ENCODE data around the gene SEMA5B.

Gene SEMA5B, protein sequence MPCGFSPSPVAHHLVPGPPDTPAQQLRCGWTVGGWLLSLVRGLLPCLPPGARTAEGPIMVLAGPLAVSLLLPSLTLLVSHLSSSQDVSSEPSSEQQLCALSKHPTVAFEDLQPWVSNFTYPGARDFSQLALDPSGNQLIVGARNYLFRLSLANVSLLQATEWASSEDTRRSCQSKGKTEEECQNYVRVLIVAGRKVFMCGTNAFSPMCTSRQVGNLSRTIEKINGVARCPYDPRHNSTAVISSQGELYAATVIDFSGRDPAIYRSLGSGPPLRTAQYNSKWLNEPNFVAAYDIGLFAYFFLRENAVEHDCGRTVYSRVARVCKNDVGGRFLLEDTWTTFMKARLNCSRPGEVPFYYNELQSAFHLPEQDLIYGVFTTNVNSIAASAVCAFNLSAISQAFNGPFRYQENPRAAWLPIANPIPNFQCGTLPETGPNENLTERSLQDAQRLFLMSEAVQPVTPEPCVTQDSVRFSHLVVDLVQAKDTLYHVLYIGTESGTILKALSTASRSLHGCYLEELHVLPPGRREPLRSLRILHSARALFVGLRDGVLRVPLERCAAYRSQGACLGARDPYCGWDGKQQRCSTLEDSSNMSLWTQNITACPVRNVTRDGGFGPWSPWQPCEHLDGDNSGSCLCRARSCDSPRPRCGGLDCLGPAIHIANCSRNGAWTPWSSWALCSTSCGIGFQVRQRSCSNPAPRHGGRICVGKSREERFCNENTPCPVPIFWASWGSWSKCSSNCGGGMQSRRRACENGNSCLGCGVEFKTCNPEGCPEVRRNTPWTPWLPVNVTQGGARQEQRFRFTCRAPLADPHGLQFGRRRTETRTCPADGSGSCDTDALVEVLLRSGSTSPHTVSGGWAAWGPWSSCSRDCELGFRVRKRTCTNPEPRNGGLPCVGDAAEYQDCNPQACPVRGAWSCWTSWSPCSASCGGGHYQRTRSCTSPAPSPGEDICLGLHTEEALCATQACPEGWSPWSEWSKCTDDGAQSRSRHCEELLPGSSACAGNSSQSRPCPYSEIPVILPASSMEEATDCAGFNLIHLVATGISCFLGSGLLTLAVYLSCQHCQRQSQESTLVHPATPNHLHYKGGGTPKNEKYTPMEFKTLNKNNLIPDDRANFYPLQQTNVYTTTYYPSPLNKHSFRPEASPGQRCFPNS

GRCh38 chr3:123027292-123028232, at the start of gene SEMA5B:
Gene SEMA5B (minus strand): TSS chr3:123027763. CDS start chr3:122961263, 66,500 bp downstream.
- DNase-seq (ENCODE audit: low spot score), result no peak

DNA sequence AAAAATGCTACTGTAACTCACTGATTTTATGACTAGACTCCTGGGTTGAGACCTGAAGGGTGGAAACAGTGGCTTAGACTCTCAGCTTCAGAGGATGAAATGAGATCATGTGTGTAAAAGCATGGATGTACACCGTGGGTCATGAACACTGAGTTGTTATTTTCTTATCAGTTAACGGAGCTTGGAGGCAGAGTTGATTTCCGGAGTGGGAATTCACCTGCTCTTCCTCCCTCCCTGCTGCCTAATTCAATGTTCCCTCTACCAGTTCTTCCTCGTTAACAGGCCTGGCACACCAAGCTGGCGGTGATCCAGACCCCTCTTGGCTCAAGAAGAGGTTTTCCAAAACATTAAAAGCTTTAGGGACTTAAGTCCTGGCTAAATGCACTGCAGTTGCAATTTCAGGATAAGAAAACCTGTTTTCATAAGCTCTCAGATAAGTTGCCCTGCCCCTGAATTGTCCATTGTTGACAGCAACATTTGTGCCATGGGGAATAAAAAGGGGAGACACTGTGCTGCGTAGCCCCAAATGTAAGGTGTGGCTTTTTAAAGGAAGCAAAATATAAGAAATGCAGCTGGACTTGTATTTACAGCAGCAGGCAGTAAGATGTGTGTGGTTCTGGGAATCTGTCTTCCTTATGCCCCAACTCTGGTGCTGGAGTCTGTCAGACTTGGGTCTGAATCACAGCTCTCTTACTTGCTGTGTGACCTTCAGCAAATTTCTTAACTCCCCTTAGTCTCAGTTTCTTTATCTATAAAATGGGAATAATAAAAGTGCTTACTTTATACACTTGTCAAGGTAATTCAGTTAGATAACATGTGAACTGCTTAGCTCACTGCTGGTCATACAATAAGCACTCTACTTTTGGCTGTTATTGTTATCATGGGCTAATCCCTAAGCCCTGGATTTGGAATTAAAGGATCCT, 49.2 kb upstream of the SEMA5B start:
- no peak for DNase-seq (ENCODE audit: low spot score)

DNA sequence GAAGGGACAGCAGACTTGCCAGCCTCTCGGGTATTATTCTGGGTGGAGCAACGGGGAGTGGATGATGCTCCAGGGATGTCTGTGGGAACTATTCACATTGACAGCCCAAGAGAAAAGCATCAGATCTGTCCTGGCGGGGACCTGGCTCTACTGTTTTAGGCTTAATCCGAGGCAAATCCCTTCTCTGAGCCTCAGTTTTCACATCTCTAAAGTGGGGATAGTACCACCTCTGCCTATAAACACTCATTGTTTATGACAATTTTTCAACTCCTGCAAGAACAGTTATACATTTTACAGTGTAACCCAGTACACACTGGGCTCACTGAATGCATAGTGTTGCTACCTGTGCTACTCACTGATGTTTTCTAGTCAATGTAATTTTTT, 48.5 kb upstream of the SEMA5B start:
- DNase-seq (ENCODE audit: low spot score), result no peak

DNA sequence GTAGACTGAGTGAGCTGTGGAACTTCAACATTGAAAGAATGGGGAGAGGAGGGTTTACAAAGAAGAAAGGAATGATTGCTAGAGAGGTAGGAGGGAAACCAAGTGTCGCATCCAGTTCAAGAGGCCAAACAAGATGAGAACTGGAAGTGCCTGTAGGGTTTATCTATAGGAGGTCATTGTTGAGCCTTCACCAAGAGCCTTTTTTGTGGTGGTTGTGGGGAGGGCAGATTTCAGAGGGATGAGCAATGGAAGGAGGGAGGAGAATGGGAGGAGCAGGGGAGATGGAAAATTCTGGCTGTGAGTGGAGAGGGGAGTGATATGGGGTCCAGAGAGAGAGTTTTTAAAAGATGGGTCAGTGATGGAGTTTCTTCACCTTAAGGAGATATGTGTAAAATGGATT, 47.8 kb upstream of the SEMA5B start:
- DNase-seq (ENCODE audit: low spot score), result no peak

DNA sequence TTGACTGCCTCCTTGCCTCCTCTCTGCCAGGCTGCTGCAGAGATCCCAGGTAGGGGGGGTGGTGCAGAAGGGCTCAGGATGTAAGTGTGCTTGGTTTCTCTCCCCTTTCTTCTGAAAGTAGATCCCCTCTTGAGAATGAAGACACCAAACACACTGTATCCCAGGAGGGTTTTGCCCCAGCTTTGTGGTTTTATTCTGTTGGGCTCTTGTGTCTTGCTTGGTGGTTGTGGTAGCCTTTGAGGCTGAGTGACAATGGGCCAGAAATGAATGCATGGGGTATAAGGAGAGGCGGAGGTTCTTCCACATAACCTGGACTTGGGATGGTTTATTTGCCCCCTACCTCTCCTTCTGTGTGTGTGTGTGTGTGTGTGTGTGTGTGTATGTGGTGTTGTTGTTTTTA, 45.0 kb upstream of the SEMA5B start:
- DNase-seq (ENCODE audit: low spot score), result no peak

DNA sequence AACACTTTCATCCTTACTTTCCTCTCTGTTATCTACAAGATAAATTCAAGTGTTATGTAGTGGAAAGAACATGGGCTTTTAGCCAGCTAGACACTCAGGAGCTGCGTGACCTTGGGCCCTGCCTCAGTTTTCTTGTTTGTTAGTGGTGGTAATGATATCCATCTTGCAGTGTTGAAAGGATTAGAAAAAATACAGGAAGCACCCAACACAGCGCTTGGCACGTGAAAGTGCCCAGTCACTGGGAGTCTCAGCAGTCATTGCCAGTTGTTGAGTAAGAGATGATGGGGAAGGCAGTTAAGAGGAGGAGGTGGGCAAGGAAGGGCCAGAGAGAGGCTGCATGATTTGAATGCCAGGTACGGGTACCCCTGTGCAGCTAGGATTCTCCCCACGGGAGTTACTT, 44.6 kb upstream of the SEMA5B start:
- no peak for DNase-seq (ENCODE audit: low spot score)

- no peak for DNase-seq (ENCODE audit: low spot score)
Measured at GRCh38 chr3:123071581-123071980, 44.0 kb upstream of the SEMA5B start.

DNA sequence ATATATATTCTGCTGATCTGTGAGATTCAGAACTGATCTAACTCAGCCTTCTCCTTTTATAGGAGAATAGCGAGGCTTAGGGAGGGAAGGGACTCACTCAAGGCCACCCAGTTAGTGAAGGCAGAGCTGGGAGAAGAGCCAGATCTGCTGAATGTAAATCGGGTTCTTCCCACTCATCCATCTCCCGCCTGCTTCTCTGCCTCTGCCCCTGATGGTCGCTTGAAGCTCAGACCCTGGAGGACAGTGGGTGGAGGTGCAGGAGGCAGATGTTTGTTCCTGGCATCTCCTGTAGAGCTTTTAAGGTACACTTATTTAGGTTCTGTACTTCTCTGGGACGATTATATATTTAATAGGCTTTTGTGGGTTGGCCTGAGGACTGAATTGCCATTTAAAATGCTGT, 43.6 kb upstream of the SEMA5B start:
- no peak for DNase-seq (ENCODE audit: low spot score)

DNA sequence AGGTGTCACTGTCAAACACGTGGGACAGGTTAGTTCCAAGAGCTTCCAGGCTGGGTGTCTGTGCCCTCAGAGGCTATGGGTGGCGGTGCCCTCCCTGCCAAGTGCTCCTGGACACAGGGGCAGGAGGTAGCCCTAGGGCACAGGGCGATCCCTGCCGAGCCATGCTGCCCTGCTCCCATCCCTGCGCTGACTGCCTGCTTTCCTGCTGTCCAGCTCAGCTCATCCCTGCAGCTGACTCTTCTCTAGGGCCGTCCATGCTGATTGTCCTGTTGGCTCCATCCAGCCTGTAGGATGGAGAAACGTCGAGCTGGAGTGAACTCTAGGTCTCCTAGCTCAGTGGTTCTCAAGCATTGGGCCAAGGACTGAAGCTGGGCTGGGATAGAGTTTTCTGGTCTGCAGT, 42.9 kb upstream of the SEMA5B start:
- no peak for DNase-seq (ENCODE audit: low spot score)

DNA sequence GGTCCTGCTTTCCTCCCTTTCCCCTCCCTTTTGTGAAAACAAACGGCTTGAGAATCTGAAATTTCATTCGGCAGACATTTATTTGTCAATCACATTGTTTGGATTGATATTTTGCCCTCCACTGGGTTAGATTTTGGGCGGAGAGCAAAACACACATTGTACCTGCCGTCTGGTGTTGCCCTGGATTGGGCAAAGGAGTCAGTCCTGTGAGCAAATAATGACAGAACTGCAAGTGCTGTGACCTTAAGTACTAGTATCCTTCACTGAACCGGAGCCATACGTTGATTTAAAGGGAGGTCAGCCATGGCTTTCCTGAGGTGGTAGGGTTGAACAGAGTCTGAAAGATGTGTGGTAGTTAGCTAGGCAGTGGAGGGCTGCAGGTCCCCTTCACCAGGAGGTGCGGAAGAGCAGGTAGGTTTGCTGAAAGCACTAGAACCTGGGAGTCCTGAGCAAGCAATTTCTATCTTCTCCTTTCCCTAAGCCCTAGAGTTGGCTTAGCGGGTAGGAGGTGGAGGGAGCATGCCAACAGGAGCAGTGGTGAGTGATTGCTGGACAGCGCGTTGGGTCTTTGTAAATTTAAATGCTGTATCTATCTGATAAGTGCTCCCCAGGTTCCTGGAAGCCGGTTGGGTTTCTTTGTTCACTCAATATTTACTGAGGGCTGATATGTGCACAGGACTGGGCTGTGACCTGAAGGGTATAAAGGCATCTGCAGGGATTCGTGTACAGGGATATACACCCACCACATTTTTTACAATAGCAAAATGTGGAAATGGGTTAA, 41.2 kb upstream of the SEMA5B start:
- no peak for DNase-seq (ENCODE audit: low spot score)

- no peak for DNase-seq (ENCODE audit: low spot score)
Measured at GRCh38 chr3:123067689-123068600, 40.4 kb upstream of the SEMA5B start.

DNA sequence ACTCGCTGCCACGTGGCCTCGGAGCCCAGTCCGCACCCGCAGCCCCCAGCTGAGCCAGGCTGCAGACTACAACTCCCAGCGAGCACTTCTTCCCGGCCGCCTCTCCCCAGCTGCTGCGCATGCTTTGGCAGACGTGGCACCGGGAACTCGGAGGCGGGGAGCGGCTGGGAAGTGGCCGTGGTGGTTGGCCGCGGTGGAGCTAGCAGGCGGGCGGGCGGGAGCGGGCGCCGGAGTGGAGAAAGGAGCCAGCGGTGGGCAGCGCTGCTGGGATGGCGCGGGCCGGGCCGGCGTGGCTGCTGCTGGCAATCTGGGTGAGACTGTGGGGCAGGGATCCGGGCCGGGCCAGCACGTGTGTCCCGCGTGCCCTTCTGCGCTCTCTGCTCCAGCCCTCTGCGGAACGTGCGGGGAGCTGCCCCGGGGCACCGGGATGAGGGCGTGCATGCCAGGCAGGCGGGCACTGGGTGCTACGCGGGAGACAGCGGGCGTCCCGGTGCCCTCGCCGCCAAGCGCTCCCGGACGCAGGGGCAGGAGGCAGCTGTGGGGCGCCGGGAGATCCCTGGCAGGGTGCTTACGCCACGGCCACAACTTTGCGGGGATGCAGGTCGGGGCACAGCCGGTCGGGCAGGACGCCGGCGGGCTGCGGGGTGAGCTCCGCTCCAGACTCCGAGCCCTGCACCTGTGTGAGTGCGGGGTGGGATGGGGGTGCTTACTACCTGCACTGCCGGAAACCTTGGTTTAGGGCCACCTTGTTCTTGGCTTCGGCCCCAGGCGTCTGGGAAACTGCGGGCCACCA, 39.5 kb upstream of the SEMA5B start, which contains the start of gene PDIA5:
Gene PDIA5 (plus strand): TSS at position 130 of the 793 bp plus-strand sequence. CDS start 140 bp downstream, at position 270.
- peak; percentile 83 for DNase-seq (ENCODE audit: low spot score)

DNA sequence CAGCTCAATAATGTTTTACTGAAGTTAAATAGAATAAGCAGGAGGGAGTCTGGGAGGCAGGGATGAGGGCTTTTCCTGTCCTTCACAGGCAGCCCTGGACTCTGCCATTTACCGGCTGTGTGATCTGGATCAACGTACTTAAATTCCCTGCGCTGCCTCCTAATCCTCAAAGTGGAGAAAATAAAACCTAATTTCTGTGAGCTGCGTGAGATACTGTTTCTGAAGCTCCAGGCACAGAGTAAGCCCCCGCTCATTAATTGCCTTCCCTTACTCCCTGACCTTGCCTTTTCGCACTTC, 39.0 kb upstream of the SEMA5B start:
- DNase-seq (ENCODE audit: low spot score), result no peak

DNA sequence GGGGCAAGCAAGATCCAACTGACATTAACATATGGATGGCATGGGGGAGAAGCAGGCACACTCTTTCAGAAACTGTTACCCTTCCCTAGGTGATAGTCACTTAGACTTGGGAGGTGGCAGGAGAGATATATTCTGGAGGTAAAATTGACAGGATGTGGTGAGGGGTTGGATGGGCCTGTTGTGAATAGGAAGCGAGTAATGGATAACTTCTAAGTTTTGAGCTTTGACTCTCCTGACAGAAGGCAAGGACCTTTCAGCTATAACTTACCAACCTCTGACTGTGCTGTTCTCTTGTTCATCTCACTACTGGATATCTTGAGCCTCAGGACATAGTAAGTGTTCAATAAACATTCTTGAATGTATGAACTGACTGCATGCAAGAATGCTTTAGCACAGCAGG, 37.4 kb upstream of the SEMA5B start:
- DNase-seq (ENCODE audit: low spot score), result no peak

- DNase-seq (ENCODE audit: low spot score), result no peak
Measured at GRCh38 chr3:123064506-123064905, 36.9 kb upstream of the SEMA5B start.

DNA sequence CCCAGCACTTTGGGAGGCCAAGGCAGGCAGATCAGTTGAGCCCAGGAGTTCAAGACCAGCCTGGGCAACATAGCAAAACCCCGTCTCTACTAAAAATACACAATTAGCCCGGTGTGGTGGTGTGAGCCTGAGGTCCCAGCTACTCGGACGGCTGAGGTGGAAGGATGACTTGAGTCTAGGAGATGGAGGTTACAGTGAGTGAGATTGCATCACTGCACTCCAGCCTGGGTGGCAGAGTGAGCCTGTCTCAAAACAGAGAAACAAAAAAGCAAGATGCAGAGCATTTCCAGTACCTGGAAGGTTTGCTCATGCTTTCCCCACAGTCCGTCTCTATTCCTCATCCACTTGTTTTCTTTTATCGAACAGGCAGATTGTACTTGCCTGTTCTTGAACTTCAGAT, 35.5 kb upstream of the SEMA5B start:
- DNase-seq (ENCODE audit: low spot score), result no peak

DNA sequence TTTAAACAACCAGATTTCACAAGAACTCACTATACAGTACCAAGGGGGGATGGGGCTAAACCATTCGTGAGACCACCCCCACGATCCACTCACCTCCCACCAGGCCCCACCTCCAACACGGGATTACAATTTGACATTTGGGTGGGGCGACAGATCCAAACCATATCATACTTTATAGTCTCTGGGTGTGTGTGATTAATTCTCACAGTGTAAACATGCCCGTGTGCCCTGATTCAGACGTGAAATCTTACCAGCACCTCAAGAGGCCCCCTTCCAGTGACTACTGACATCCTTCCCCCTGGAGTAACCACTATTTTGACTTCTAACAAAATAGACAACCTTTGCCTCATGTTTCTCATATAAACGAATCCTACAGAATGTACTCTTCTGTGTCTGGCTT, 34.3 kb upstream of the SEMA5B start:
- no peak for DNase-seq (ENCODE audit: low spot score)

- DNase-seq (ENCODE audit: low spot score), result no peak
Measured at GRCh38 chr3:123060054-123060453, 32.5 kb upstream of the SEMA5B start.
